Esophagus muscularis mucosa (tissue), 4 donors: Measurements from ENCODE around the gene AACS.

Experiments used
- EP300 ChIP-seq: sonication (generic); formaldehyde crosslinking; IDR thresholded peaks from one replicate; pipeline ENCODE4 v1.6.1; 2017; ENCODE audit warnings: antibody characterized with exemption
- POLR2AphosphoS5 ChIP-seq, 2 donors: sonication (generic); formaldehyde crosslinking; IDR thresholded peaks; one replicate each; pipeline ENCODE4 v1.6.1; 2017; ENCODE audit warnings: antibody characterized with exemption in 2 of 2
- TF ChIP-seq, protein P1 (sequence below), 3 experiments: fragments of 200-600 bp in 2 of 3; fragments of 450-650 bp in 1 of 3; sonication (generic) in 2 of 3; IDR thresholded peaks; one replicate each; pipeline ENCODE4 v1.5.1; 2017 to 2019; ENCODE audit warnings: antibody characterized with exemption in 3 of 3, mild to moderate bottlenecking in 2 of 3, moderate library complexity in 1 of 3

DNA sequence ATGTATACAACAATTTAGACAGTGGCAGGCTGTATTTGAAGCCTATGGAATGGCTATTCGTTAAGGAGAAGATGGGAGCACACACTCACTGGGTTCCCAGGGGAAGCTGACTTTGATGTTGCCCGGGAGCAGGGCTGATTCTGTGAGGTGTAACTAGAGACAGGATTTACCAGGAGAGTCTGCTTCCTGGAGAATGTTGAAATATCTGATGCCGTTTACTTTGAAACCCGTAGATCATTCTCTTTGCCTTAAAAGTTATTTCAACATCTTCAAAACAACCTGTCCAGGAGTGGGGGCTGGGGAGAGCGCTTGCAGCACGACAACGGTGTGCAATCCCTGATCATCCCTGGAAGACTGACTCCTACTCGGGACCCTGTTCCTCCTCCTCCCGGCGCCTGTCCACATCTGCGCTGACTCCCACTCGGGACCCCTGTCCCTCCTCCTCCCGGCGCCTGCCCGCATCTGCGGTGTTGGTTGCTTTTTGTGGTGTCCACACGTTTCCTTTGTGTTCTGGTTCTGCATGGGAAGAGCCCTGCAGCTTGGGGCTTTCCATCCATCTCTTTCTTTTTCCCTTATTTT lies 72.6 kb downstream of the AACS start:
- TF ChIP-seq, protein P1, sequence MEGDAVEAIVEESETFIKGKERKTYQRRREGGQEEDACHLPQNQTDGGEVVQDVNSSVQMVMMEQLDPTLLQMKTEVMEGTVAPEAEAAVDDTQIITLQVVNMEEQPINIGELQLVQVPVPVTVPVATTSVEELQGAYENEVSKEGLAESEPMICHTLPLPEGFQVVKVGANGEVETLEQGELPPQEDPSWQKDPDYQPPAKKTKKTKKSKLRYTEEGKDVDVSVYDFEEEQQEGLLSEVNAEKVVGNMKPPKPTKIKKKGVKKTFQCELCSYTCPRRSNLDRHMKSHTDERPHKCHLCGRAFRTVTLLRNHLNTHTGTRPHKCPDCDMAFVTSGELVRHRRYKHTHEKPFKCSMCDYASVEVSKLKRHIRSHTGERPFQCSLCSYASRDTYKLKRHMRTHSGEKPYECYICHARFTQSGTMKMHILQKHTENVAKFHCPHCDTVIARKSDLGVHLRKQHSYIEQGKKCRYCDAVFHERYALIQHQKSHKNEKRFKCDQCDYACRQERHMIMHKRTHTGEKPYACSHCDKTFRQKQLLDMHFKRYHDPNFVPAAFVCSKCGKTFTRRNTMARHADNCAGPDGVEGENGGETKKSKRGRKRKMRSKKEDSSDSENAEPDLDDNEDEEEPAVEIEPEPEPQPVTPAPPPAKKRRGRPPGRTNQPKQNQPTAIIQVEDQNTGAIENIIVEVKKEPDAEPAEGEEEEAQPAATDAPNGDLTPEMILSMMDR (IDR thresholded peaks at IDR 0.05) = no peak
- no peak for TF ChIP-seq EP300
- no peak for TF ChIP-seq POLR2AphosphoS5 (IDR thresholded peaks at IDR 0.05)
